Measurements from ENCODE around the gene EPG5.

GRCh38 chr18:45841060-45841764 is 125.9 kb downstream of the EPG5 start:
- TF ChIP-seq NR3C1 (CRISPR knock-in tag; conservative IDR thresholded peaks at IDR 0.05; ENCODE audit: low read depth) (no peak), ATF1 (CRISPR knock-in tag; IDR thresholded peaks at IDR 0.05) (no peak), STAT6 (CRISPR knock-in tag; conservative IDR thresholded peaks at IDR 0.05; ENCODE audit: low read depth) (no peak), CTCF (IDR thresholded peaks at IDR 0.05) (no peak), USF1 (CRISPR knock-in tag; IDR thresholded peaks at IDR 0.05) (no peak)

All from WTC11 (cell line).